ENCODE measurements around the gene ALDH3B1. TPM values are rescaled to one million over a fixed set of nuclear protein-coding genes. Genes with fewer than 3 reads are reported as not detected.

Gene ALDH3B1
- polyA plus RNA-seq, 1 donor = 21.1 TPM

DNA sequence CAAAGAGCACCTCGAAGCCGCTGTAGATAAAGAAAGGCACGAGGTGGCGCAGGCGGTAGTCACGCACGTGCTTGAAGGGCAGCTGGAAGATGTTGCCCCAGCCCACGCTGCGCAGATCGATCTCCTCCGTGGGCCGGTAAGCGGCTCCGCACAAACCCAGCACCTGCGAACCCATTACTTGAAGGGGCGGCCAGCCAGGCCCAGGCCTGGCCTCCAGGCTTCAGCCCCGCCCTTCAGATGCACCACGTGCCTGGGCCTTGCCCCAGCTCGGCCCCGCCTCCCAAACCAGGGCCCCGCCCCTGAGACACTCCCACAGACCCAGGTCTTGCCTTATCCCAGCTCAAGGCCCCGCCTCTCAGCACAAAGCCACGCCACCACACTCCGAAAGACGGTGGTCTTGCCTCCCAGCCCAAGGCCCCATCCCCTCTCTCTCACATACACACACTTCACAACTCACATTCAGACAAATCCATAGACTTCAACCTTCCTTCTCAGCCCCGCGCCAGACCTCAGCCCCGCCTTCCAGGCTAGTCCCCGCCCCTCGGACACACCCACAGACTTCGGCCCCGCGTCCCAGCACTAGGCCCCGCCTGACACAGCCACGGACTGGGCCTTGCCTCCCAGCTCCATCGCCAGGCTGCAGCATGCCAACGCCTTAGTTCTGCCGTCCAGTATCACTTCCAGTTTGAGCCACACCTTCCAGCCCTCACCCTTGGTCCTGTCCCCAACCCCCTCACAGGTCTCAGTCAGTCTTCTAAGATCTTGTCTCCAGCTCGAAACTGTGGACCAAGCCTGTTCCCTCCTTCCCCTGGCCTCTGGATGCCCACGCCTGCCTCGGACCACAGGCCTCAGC, 13.3 kb upstream of the ALDH3B1 start:
- WGBS (ENCODE audit: insufficient coverage, low lambda C conversion rate) = 60% methylated on average over 1 of the region's 41 CpGs
- no peaks in the 10 kb centered on the region for H3K27me3 ChIP-seq (ENCODE audit: control insufficient read depth, insufficient read depth, low read length)
- peak; percentile 78 to 96 for DNase-seq
- H3K4me3 ChIP-seq (ENCODE audit: low read length) = peak overlapping the region; percentile 42
- H3K9me3 ChIP-seq (ENCODE audit: control insufficient read depth, low read depth, low read length) = peaks cover 9% of the 10 kb centered on the region
- no peaks in the 10 kb centered on the region for H3K36me3 ChIP-seq (ENCODE audit: control insufficient read depth, insufficient read depth, low read length)
- peak overlapping the region; percentile 81 for H3K27ac ChIP-seq (ENCODE audit: low read length)
- peaks cover 13% of the 10 kb centered on the region for H3K4me1 ChIP-seq (ENCODE audit: control insufficient read depth, insufficient read depth, low read length)

DNA sequence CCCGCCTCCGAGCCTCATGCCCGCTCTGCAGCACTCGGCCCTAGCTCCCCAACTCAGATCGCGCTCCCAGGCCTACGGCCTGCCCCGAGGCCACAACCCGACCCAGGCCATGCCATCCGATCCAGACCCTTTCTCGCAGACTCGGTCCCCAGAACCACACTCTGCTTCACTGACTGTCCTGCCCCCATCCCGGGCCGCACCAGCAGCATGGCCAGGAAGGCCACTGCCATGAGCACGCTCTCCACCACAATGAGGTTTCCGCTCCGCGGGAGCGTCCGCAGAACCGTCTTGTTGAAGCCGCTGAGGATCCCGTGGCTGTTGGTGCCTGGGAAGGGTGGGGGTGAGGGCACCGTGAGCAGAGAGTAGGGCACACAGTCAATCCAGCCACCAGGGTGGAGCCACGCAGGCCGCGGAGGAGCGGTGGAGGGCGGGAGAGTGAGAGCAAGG, 12.6 kb upstream of the ALDH3B1 start:
- peaks cover 13% of the 10 kb centered on the region for H3K4me1 ChIP-seq (ENCODE audit: control insufficient read depth, insufficient read depth, low read length)
- no CpG with 5 or more reads among the region's 29 CpGs for WGBS (ENCODE audit: insufficient coverage, low lambda C conversion rate)
- no peak for DNase-seq
- no peaks in the 10 kb centered on the region for H3K36me3 ChIP-seq (ENCODE audit: control insufficient read depth, insufficient read depth, low read length)
- peak overlapping the region; percentile 45 for H3K27ac ChIP-seq (ENCODE audit: low read length)
- no peaks in the 10 kb centered on the region for H3K27me3 ChIP-seq (ENCODE audit: control insufficient read depth, insufficient read depth, low read length)
- H3K4me3 ChIP-seq (ENCODE audit: low read length) = no peak overlapping the region
- peaks cover 9% of the 10 kb centered on the region for H3K9me3 ChIP-seq (ENCODE audit: control insufficient read depth, low read depth, low read length)

DNA sequence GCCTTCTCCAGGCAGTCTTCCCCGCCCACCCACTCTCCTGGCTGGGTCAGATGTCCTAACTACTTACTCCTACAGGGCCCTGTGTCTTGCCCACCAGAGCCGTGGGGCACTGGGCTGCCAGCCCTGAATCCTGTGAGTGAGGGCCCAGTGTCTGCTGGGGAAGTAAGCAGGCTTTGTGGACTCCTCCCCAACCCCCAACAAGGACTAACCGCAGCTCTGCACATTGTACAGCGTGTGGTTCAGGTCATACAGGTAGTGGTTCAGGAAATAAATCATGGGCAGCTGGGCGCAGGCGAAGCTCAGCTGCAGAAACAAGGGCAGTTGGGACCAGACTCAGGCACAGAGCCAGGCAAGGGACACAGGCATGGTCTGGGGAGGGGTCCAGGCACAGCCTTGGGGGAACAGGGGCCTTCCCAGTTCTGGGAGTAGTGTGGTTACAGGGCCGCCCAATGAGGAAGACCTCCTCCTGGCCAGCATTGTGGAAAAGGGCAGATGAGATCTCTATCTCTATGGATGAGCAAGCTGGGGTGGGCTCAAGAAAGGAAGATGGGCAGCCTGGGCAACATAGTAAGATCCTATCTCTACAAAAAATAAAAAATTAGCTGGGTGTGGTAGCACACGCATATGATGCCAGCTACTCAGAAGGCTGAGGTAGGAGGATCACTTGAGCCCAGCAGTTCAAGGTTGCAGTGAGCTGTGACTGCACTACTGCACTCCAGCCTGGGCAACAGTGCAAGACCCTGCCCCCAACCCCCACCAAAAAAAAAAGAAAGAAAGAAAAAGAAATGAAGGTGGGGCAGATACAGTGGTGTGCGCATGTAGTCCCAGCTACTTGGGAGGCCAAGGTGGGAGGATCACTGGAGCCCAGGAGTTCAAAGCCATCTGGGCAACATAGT, 11.7 kb upstream of the ALDH3B1 start:
- WGBS (ENCODE audit: insufficient coverage, low lambda C conversion rate) = no CpG with 5 or more reads among the region's 9 CpGs
- H3K4me3 ChIP-seq (ENCODE audit: low read length) = no peak overlapping the region
- H3K9me3 ChIP-seq (ENCODE audit: control insufficient read depth, low read depth, low read length) = peaks cover 9% of the 10 kb centered on the region
- DNase-seq = no peak
- peaks cover 13% of the 10 kb centered on the region for H3K4me1 ChIP-seq (ENCODE audit: control insufficient read depth, insufficient read depth, low read length)
- no peak overlapping the region for H3K27ac ChIP-seq (ENCODE audit: low read length)
- no peaks in the 10 kb centered on the region for H3K36me3 ChIP-seq (ENCODE audit: control insufficient read depth, insufficient read depth, low read length)
- H3K27me3 ChIP-seq (ENCODE audit: control insufficient read depth, insufficient read depth, low read length) = no peaks in the 10 kb centered on the region

DNA sequence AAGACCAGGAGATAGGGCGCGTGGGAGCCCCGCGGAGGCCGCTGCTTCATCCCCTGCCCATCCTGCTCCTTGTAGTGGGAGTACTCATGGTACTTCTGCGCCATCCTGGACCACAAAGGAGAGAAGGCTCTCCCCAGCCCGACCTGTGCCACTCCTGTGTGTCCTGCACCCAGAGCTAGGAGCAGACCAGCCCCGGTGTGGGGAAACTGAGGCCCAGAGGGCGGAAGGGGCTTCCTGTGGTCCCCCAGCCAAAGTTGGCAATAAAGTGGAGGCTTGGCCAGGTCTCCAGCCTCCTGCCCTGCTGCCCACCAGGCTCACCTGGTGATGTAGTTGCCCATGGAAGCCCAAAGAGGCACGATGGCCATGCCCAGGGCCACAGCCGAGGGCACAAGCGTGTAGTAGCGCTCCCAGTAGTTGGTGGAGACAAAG, 10.9 kb upstream of the ALDH3B1 start:
- WGBS (ENCODE audit: insufficient coverage, low lambda C conversion rate) = no CpG with 5 or more reads among the region's 13 CpGs
- DNase-seq = no peak
- Histone ChIP-seq H3K27me3 (ENCODE audit: control insufficient read depth, insufficient read depth, low read length) (no peaks in the 10 kb centered on the region), H3K27ac (ENCODE audit: low read length) (no peak overlapping the region), H3K4me1 (ENCODE audit: control insufficient read depth, insufficient read depth, low read length) (peaks cover 15% of the 10 kb centered on the region), H3K36me3 (ENCODE audit: control insufficient read depth, insufficient read depth, low read length) (no peaks in the 10 kb centered on the region), H3K9me3 (ENCODE audit: control insufficient read depth, low read depth, low read length) (peaks cover 9% of the 10 kb centered on the region), H3K4me3 (ENCODE audit: low read length) (no peak overlapping the region)

DNA sequence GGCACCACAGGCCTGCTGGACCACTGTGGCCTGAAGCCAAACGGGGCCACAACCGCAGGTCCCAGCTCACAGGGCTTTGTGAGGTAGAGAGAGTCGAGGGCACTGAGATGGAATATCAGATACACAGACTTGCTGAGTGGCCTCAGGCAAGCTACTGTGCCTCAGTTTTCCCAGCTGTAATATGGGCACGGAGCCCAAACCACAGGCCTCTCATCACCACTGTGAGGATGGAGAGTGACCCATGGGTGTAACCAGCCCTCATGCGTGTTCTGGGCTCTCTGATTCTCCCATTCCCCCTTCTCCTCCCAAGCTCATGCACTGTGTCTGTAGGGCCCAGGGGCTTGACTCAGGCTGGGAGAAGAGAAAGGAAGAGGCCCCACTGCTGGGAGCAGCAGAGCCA, 10.4 kb upstream of the ALDH3B1 start:
- no peak overlapping the region for H3K4me3 ChIP-seq (ENCODE audit: low read length)
- DNase-seq = no peak
- H3K4me1 ChIP-seq (ENCODE audit: control insufficient read depth, insufficient read depth, low read length) = peaks cover 17% of the 10 kb centered on the region
- peaks cover 9% of the 10 kb centered on the region for H3K9me3 ChIP-seq (ENCODE audit: control insufficient read depth, low read depth, low read length)
- no peaks in the 10 kb centered on the region for H3K36me3 ChIP-seq (ENCODE audit: control insufficient read depth, insufficient read depth, low read length)
- no peak overlapping the region for H3K27ac ChIP-seq (ENCODE audit: low read length)
- no CpG with 5 or more reads among the region's 5 CpGs for WGBS (ENCODE audit: insufficient coverage, low lambda C conversion rate)
- H3K27me3 ChIP-seq (ENCODE audit: control insufficient read depth, insufficient read depth, low read length) = no peaks in the 10 kb centered on the region

DNA sequence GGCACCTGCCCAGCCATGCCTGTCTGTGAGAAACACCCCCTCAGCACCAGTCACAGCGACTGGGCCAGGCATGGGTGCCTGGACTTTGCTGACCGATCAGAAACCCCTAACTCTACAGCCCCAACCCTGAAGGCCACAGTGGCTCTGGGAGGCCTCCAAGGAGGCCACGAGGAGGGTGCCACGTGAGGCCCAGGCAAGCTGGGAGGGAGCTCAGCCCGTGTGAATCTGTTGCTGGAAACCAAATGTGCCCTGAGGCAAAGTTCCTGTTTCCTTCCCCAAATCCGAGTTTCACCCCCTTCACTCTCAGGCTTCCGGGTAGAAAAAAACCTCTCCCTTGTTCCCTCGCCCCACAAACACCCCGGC, 7.6 kb upstream of the ALDH3B1 start:
- H3K36me3 ChIP-seq (ENCODE audit: control insufficient read depth, insufficient read depth, low read length) = no peaks in the 10 kb centered on the region
- peaks cover 4% of the 10 kb centered on the region for H3K4me1 ChIP-seq (ENCODE audit: control insufficient read depth, insufficient read depth, low read length)
- no CpG with 5 or more reads among the region's 9 CpGs for WGBS (ENCODE audit: insufficient coverage, low lambda C conversion rate)
- no peaks in the 10 kb centered on the region for H3K27me3 ChIP-seq (ENCODE audit: control insufficient read depth, insufficient read depth, low read length)
- H3K4me3 ChIP-seq (ENCODE audit: low read length) = no peak overlapping the region
- DNase-seq = no peak
- peaks cover 2% of the 10 kb centered on the region for H3K9me3 ChIP-seq (ENCODE audit: control insufficient read depth, low read depth, low read length)
- no peak overlapping the region for H3K27ac ChIP-seq (ENCODE audit: low read length)

DNA sequence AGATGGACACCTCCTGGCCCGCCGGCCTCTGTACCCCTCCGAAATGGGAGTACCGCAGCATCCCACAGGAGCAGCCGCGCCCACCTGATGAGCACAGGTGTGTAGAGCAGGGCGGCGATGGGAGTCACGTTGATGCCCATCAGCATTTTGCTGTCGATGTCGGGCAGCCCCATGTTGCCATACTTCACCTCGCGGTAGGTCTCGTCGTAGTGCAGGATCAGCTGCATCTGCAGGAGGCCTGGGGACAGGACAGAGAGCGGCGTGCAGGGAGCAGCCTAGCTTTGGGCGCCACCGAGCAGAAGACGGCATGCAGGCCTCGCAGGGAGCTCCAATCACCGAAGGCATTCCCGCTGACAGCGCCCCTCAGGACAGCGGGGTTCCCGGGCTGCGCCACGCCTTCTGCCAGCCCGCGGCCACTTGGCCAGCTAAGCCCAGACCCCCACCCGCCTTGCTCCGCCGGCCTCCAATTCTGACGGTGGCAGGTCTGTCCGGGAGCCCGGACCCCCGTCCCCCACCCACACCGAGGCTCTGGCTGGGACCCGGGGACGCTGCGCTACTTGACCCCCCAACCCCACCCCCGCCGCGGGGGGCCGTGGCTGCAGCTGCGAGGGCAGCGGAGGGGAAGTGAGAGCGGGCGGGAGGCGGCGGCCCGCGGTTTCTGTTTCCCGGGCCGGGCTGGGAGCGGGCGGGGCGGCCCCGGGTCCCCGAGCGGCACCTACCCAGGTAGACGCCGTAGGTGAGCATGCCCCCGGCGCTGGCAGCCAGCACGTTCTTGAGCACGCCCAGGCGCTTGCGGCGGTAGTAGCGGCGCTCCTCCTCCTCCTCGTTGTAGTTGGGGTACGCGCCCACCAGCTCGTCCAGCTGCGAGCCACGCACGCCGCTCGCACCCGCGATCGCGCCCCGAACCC, 6.9 kb upstream of the ALDH3B1 start:
- DNase-seq = peak in 1 of 2 donors; percentile 57
- H3K36me3 ChIP-seq (ENCODE audit: control insufficient read depth, insufficient read depth, low read length) = no peaks in the 10 kb centered on the region
- WGBS (ENCODE audit: insufficient coverage, low lambda C conversion rate) = no CpG with 5 or more reads among the region's 86 CpGs
- no peaks in the 10 kb centered on the region for H3K9me3 ChIP-seq (ENCODE audit: control insufficient read depth, low read depth, low read length)
- peaks cover 8% of the 10 kb centered on the region for H3K4me1 ChIP-seq (ENCODE audit: control insufficient read depth, insufficient read depth, low read length)
- H3K27me3 ChIP-seq (ENCODE audit: control insufficient read depth, insufficient read depth, low read length) = no peaks in the 10 kb centered on the region
- no peak overlapping the region for H3K27ac ChIP-seq (ENCODE audit: low read length)
- peak overlapping the region; percentile 48 for H3K4me3 ChIP-seq (ENCODE audit: low read length)

DNA sequence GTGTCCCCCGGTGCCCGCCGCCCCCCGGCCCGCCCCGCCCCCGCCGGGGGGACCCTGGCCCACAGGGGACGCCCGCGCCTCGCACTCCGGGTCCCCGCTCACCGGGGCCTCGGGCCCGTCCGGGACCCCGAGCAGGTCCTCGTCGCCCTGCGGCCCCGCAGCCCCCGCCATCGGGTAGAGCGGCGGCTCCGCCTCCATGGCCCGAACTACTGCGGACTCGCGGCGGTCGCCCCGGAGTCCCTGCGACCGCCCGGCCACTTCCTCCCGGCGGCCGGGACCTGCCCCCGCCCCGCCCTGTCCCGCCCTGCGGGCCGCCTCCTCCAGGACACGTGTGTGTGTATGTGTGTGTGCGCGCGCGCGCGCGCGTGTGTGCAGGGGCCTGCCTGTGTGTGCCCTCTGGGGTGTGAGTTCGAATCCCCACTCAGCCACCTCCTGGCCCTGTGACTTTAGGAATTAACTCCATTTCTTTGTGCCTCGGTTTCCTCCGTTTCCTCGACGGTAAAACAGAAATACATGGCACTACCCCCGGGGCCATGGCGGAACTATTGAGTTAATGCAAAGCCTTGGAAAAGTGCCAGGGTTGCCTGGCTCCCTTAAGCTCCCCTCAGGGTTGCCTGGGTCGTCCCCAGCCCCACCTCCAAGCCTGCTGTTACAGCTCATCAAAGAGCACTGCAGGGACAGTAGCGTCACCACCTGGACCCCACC, 6.1 kb upstream of the ALDH3B1 start, which contains the start of gene UNC93B1:
TSS of gene UNC93B1 (minus strand) at position 252 of the 705 bp plus-strand sequence. CDS start at position 198, 54 bp downstream.
- no peak within 1 kb of the TSS for H3K27ac ChIP-seq (ENCODE audit: low read length)
- no peaks in the 10 kb centered on the region for H3K36me3 ChIP-seq (ENCODE audit: control insufficient read depth, insufficient read depth, low read length)
- no CpG with 5 or more reads among the region's 64 CpGs for WGBS (ENCODE audit: insufficient coverage, low lambda C conversion rate)
- H3K27me3 ChIP-seq (ENCODE audit: control insufficient read depth, insufficient read depth, low read length) = no peaks in the 10 kb centered on the region
- DNase-seq = peak; percentile 87 to 90
- peaks cover 16% of the 10 kb centered on the region for H3K4me1 ChIP-seq (ENCODE audit: control insufficient read depth, insufficient read depth, low read length)
- H3K4me3 ChIP-seq (ENCODE audit: low read length) = peak within 1 kb of the TSS; percentile 48
- no peaks in the 10 kb centered on the region for H3K9me3 ChIP-seq (ENCODE audit: control insufficient read depth, low read depth, low read length)

DNA sequence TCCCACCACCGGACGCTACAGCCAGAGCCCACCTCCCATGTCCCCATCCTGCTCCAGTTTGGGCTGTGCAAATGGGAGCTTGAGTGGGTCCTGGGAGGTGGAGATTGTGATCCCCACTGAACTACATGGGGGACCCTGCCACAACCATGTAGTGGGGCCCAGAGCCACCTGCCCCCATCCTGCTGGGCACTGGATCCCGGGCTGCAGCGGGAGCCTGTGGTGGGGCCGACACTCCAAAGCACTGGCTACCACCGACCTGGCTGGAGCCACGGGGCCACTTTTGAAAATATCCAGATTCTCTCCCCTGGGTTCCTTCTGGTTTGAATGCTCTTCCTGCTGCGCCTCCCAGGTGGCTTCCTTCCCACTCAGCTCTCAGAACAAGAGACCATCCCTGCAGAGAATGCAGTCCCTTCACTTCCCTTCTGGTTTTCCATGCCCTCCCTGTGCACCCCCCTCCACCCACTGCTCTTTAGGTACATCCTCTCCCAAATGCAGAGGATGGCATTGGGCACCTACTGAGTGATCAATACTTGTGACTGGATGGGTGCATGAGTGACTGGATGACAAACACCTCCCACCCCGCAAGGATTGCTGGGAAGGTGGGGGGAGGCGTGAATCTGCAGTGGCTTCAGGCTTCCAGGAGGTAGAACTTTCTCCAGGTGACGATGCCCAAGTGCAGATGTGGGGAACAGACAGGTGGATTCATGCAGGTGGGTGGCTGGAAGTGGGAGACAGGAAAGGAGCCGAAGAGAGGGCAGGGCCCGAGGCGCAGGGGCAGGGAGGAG, 5.4 kb upstream of the ALDH3B1 start:
- Histone ChIP-seq H3K36me3 (ENCODE audit: control insufficient read depth, insufficient read depth, low read length) (no peaks in the 10 kb centered on the region), H3K27ac (ENCODE audit: low read length) (no peak overlapping the region), H3K27me3 (ENCODE audit: control insufficient read depth, insufficient read depth, low read length) (no peaks in the 10 kb centered on the region), H3K4me3 (ENCODE audit: low read length) (peak overlapping the region; percentile 33), H3K9me3 (ENCODE audit: control insufficient read depth, low read depth, low read length) (no peaks in the 10 kb centered on the region), H3K4me1 (ENCODE audit: control insufficient read depth, insufficient read depth, low read length) (peaks cover 23% of the 10 kb centered on the region)
- WGBS (ENCODE audit: insufficient coverage, low lambda C conversion rate) = no CpG with 5 or more reads among the region's 14 CpGs
- DNase-seq = no peak

Data from large intestine (tissue), 3 donors.